ENCODE measurements around the gene SLC5A2.
"Not testable (repeated sequence)": the region's sequence is repeated elsewhere in the genome, so short reads cannot be mapped to it uniquely, and the experiment has no call there.

SLC5A2 gene

GRCh38 chr16:31474773-31475738, 7.9 kb upstream of the SLC5A2 start:
- DNase-seq (ENCODE audit: insufficient read length, low spot score) = no peak
- FAIRE-seq = no peak
- no peak for TF ChIP-seq POLR2A (IDR thresholded peaks at IDR 0.05; ENCODE audit: low read depth, low read length)

- FAIRE-seq = no peak
- no peak for TF ChIP-seq POLR2A (IDR thresholded peaks at IDR 0.05; ENCODE audit: low read depth, low read length)
- DNase-seq (ENCODE audit: insufficient read length, low spot score) = no peak
Observed at GRCh38 chr16:31475946-31476302, 7.0 kb upstream of the SLC5A2 start.

- DNase-seq (ENCODE audit: insufficient read length, low spot score) (no peak), FAIRE-seq (no peak)
- TF ChIP-seq POLR2A (IDR thresholded peaks at IDR 0.05; ENCODE audit: low read depth, low read length) = no peak
Observed at GRCh38 chr16:31476303-31477219, 6.4 kb upstream of the SLC5A2 start.

GRCh38 chr16:31477220-31478216, 5.4 kb upstream of the SLC5A2 start:
- FAIRE-seq (no peak), DNase-seq (ENCODE audit: insufficient read length, low spot score) (no peak)
- TF ChIP-seq POLR2A (IDR thresholded peaks at IDR 0.05; ENCODE audit: low read depth, low read length) = no peak

- no peak for FAIRE-seq
- no peak for DNase-seq (ENCODE audit: insufficient read length, low spot score)
- TF ChIP-seq POLR2A (IDR thresholded peaks at IDR 0.05; ENCODE audit: low read depth, low read length) = no peak
Observed at GRCh38 chr16:31478956-31479355, 4.0 kb upstream of the SLC5A2 start.

GRCh38 chr16:31479751-31480150, 3.2 kb upstream of the SLC5A2 start:
- TF ChIP-seq POLR2A (IDR thresholded peaks at IDR 0.05; ENCODE audit: low read depth, low read length) = no peak

GRCh38 chr16:31480851-31481536, 1.9 kb upstream of the SLC5A2 start:
- DNase-seq (ENCODE audit: insufficient read length, low spot score) (no peak), FAIRE-seq (no peak)
- no peak for TF ChIP-seq POLR2A (IDR thresholded peaks at IDR 0.05; ENCODE audit: low read depth, low read length)

More at GRCh38 chr16:31479751-31480150, 3.2 kb upstream of the SLC5A2 start:
- DNase-seq (ENCODE audit: insufficient read length, low spot score) (no peak), FAIRE-seq (no peak)

- DNase-seq (ENCODE audit: insufficient read length, low spot score); FAIRE-seq: not testable (repeated sequence)
Observed at GRCh38 chr16:31484048-31484447, 1.1 kb downstream of the SLC5A2 start.

- TF ChIP-seq POLR2A (IDR thresholded peaks at IDR 0.05; ENCODE audit: low read depth, low read length) = no peak
- FAIRE-seq (no peak), DNase-seq (ENCODE audit: insufficient read length, low spot score) (no peak)
Observed at GRCh38 chr16:31484491-31485171, 1.7 kb downstream of the SLC5A2 start.

- no peak for TF ChIP-seq POLR2A (IDR thresholded peaks at IDR 0.05; ENCODE audit: low read depth, low read length)
- FAIRE-seq (no peak), DNase-seq (ENCODE audit: insufficient read length, low spot score) (no peak)
Observed at GRCh38 chr16:31485571-31485970, 2.6 kb downstream of the SLC5A2 start.

GRCh38 chr16:31486045-31486444, 3.1 kb downstream of the SLC5A2 start:
- TF ChIP-seq POLR2A (IDR thresholded peaks at IDR 0.05; ENCODE audit: low read depth, low read length) = no peak
- DNase-seq (ENCODE audit: insufficient read length, low spot score) = no peak
- FAIRE-seq = no peak

- TF ChIP-seq POLR2A (IDR thresholded peaks at IDR 0.05; ENCODE audit: low read depth, low read length) = no peak
- DNase-seq (ENCODE audit: insufficient read length, low spot score) (no peak), FAIRE-seq (no peak)
Observed at GRCh38 chr16:31487071-31487719, 4.3 kb downstream of the SLC5A2 start.

Data from H54 (cell line).